Upper lobe of left lung (tissue), 4 donors: ENCODE results near the gene PCDHGA7.

Source experiments
- POLR2A ChIP-seq, 4 donors: fragments of 450-650 bp; IDR thresholded peaks; one replicate each; pipeline ENCODE4 v1.5.1; 2016 to 2017; ENCODE audit warnings: antibody characterized with exemption in 4 of 4, mild to moderate bottlenecking in 2 of 4
- POLR2AphosphoS5 ChIP-seq, 2 donors: sonication (generic); formaldehyde crosslinking; IDR thresholded peaks; one replicate each; pipeline ENCODE4 v1.5.1; 2017; ENCODE audit warnings: antibody characterized with exemption in 2 of 2

DNA sequence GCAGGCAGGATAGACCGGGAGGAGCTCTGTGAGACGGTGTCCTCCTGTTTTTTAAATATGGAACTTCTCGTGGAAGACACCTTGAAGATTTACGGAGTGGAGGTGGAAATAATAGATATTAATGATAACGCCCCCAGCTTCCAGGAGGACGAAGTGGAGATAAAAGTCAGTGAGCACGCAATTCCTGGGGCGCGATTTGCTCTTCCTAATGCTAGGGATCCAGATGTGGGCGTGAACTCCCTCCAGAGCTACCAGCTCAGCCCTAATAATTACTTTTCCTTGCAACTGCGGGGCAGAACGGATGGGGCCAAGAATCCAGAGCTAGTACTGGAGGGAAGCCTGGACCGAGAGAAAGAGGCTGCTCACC lies 38.9 kb downstream of the PCDHGA7 start:
- TF ChIP-seq POLR2AphosphoS5 (IDR thresholded peaks at IDR 0.05): no peak
- TF ChIP-seq POLR2A (IDR thresholded peaks at IDR 0.05): no peak
